Stimulated activated naive CD8-positive, alpha-beta T cell treated with anti-CD3 and anti-CD28 coated beads, Interleukin-15, amount 100 ng/mL, for 72 hours (primary cell): ENCODE results near the gene SGMS1.

Source experiments
- ATAC-seq: fragments of 150-1000 bp; cut with Tn5 transposase; 2 replicates; pipeline ENCODE4 v1.10.0; 2021; ENCODE audit warnings: mild to moderate bottlenecking, moderate library complexity
- DNase-seq, 2 donors: peaks; one replicate each; pipeline ENCODE4 v3.0.0; 2021 to 2022
- H3K27ac Mint-ChIP-seq, 2 donors: one replicate each; pipeline ENCODE4 v1.8.0; 2022; ENCODE audit warnings: mild to moderate bottlenecking in 2 of 2, mixed read lengths in 2 of 2, moderate library complexity in 2 of 2
- H3K27me3 Mint-ChIP-seq: one replicate; pipeline ENCODE4 v1.8.0; 2022; ENCODE audit warnings: mixed read lengths
- H3K4me1 Mint-ChIP-seq: one replicate; pipeline ENCODE4 v1.8.0; 2022; ENCODE audit warnings: mild to moderate bottlenecking, mixed read lengths
- H3K4me3 Mint-ChIP-seq, 2 donors: one replicate each; pipeline ENCODE4 v1.8.0; 2022; ENCODE audit warnings: mild to moderate bottlenecking in 2 of 2, mixed read lengths in 2 of 2, moderate library complexity in 1 of 2
- H3K9me3 Mint-ChIP-seq, 2 donors: one replicate each; pipeline ENCODE4 v1.8.0; 2022; ENCODE audit warnings: mixed read lengths in 2 of 2

SGMS1 gene

GRCh38 chr10:50316695-50317648 lies 306.8 kb downstream of the SGMS1 start:
- DNase-seq (no peak), ATAC-seq (no peak)
- H3K27me3 Mint-ChIP-seq: no peaks in the 10 kb centered on the region
- H3K9me3 Mint-ChIP-seq: no peaks in the 10 kb centered on the region
- H3K4me1 Mint-ChIP-seq: peaks cover 9% of the 10 kb centered on the region
- no peak overlapping the region for H3K27ac Mint-ChIP-seq
- H3K4me3 Mint-ChIP-seq: no peak overlapping the region

- Mint-ChIP-seq H3K9me3 (no peaks in the 10 kb centered on the region), H3K27me3 (no peaks in the 10 kb centered on the region), H3K27ac (no peak overlapping the region), H3K4me3 (no peak overlapping the region), H3K4me1 (peaks cover 9% of the 10 kb centered on the region)
- DNase-seq: no peak
- ATAC-seq: no peak
Observed at GRCh38 chr10:50316174-50316573, 307.6 kb downstream of the SGMS1 start.

GRCh38 chr10:50315424-50315823 lies 308.3 kb downstream of the SGMS1 start:
- DNase-seq (no peak), ATAC-seq (no peak)
- peaks cover 9% of the 10 kb centered on the region for H3K4me1 Mint-ChIP-seq
- peak overlapping the region in 1 of 2 donors; percentile 84 for H3K27ac Mint-ChIP-seq
- H3K27me3 Mint-ChIP-seq: no peaks in the 10 kb centered on the region
- H3K4me3 Mint-ChIP-seq: no peak overlapping the region
- H3K9me3 Mint-ChIP-seq: no peaks in the 10 kb centered on the region

- ATAC-seq (no peak), DNase-seq (no peak)
- Mint-ChIP-seq H3K9me3 (no peaks in the 10 kb centered on the region), H3K4me3 (no peak overlapping the region), H3K27ac (peak overlapping the region; percentile 38 to 60), H3K4me1 (peaks cover 9% of the 10 kb centered on the region), H3K27me3 (no peaks in the 10 kb centered on the region)
Observed at GRCh38 chr10:50314169-50315071, 309.3 kb downstream of the SGMS1 start.

GRCh38 chr10:50312464-50313437 lies 311.0 kb downstream of the SGMS1 start:
- DNase-seq: no peak
- ATAC-seq: no peak
- Mint-ChIP-seq H3K27me3 (no peaks in the 10 kb centered on the region), H3K27ac (no peak overlapping the region), H3K4me3 (no peak overlapping the region), H3K4me1 (peaks cover 9% of the 10 kb centered on the region), H3K9me3 (no peaks in the 10 kb centered on the region)

GRCh38 chr10:50310560-50311174 lies 313.1 kb downstream of the SGMS1 start:
- no peaks in the 10 kb centered on the region for H3K9me3 Mint-ChIP-seq
- peaks cover 6% of the 10 kb centered on the region for H3K4me1 Mint-ChIP-seq
- H3K27me3 Mint-ChIP-seq: no peaks in the 10 kb centered on the region
- peak; percentile 67 for ATAC-seq
- H3K4me3 Mint-ChIP-seq: no peak overlapping the region
- peak in 1 of 2 donors; percentile 19 for DNase-seq
- no peak overlapping the region for H3K27ac Mint-ChIP-seq

- Mint-ChIP-seq H3K27ac (peak overlapping the region in 1 of 2 donors; percentile 10), H3K27me3 (no peaks in the 10 kb centered on the region), H3K4me3 (no peak overlapping the region), H3K9me3 (no peaks in the 10 kb centered on the region), H3K4me1 (no peaks in the 10 kb centered on the region)
- no peak for ATAC-seq
- DNase-seq: no peak
Observed at GRCh38 chr10:50309342-50309741, 314.4 kb downstream of the SGMS1 start.

- H3K4me3 Mint-ChIP-seq: no peak overlapping the region
- DNase-seq (no peak), ATAC-seq (no peak)
- H3K4me1 Mint-ChIP-seq: no peaks in the 10 kb centered on the region
- no peak overlapping the region for H3K27ac Mint-ChIP-seq
- H3K9me3 Mint-ChIP-seq: peaks cover 5 to 8% of the 10 kb centered on the region in 2 donors
- no peaks in the 10 kb centered on the region for H3K27me3 Mint-ChIP-seq
Observed at GRCh38 chr10:50304660-50305059, 319.1 kb downstream of the SGMS1 start.

GRCh38 chr10:50299948-50300669 lies 323.6 kb downstream of the SGMS1 start:
- no peak for DNase-seq
- Mint-ChIP-seq H3K4me3 (no peak overlapping the region), H3K9me3 (peaks cover 19 to 30% of the 10 kb centered on the region in 2 donors), H3K4me1 (no peaks in the 10 kb centered on the region), H3K27me3 (no peaks in the 10 kb centered on the region), H3K27ac (no peak overlapping the region)
- ATAC-seq: no peak

GRCh38 chr10:50295367-50295766 lies 328.4 kb downstream of the SGMS1 start:
- ATAC-seq: no peak
- peaks cover 14 to 23% of the 10 kb centered on the region in 2 donors for H3K9me3 Mint-ChIP-seq

GRCh38 chr10:50294582-50294981 lies 329.2 kb downstream of the SGMS1 start:
- Mint-ChIP-seq H3K4me1 (no peaks in the 10 kb centered on the region), H3K4me3 (no peak overlapping the region), H3K9me3 (peaks cover 14 to 23% of the 10 kb centered on the region in 2 donors), H3K27ac (no peak overlapping the region), H3K27me3 (no peaks in the 10 kb centered on the region)
- DNase-seq (no peak), ATAC-seq (no peak)

More at GRCh38 chr10:50295367-50295766, 328.4 kb downstream of the SGMS1 start:
- Mint-ChIP-seq H3K27ac (peak overlapping the region in 1 of 2 donors; percentile 66), H3K4me1 (no peaks in the 10 kb centered on the region), H3K27me3 (no peaks in the 10 kb centered on the region), H3K4me3 (no peak overlapping the region)
- DNase-seq: no peak

GRCh38 chr10:50293513-50294313 lies 330.0 kb downstream of the SGMS1 start:
- Mint-ChIP-seq H3K4me1 (no peaks in the 10 kb centered on the region), H3K9me3 (peaks cover 14 to 18% of the 10 kb centered on the region in 2 donors), H3K27me3 (no peaks in the 10 kb centered on the region), H3K27ac (peak overlapping the region in 1 of 2 donors; percentile 77), H3K4me3 (no peak overlapping the region)
- DNase-seq: no peak
- ATAC-seq: no peak

- Mint-ChIP-seq H3K4me3 (no peak overlapping the region), H3K4me1 (no peaks in the 10 kb centered on the region), H3K27me3 (no peaks in the 10 kb centered on the region), H3K9me3 (peaks cover 10% of the 10 kb centered on the region in 2 donors), H3K27ac (no peak overlapping the region)
- DNase-seq: no peak
- no peak for ATAC-seq
Observed at GRCh38 chr10:50291261-50291850, 332.4 kb downstream of the SGMS1 start.
